GM19099 (cell line): ENCODE measurements around the gene CAPG.

ENCODE experiments used
- POLR2A ChIP-seq: IDR thresholded peaks from 3 replicates; pipeline ENCODE4 v1.6.1; 2011; ENCODE audit warnings: low read depth; ENCODE audit not compliant: insufficient read length; ENCODE audit errors: extremely low read depth

Gene CAPG

DNA sequence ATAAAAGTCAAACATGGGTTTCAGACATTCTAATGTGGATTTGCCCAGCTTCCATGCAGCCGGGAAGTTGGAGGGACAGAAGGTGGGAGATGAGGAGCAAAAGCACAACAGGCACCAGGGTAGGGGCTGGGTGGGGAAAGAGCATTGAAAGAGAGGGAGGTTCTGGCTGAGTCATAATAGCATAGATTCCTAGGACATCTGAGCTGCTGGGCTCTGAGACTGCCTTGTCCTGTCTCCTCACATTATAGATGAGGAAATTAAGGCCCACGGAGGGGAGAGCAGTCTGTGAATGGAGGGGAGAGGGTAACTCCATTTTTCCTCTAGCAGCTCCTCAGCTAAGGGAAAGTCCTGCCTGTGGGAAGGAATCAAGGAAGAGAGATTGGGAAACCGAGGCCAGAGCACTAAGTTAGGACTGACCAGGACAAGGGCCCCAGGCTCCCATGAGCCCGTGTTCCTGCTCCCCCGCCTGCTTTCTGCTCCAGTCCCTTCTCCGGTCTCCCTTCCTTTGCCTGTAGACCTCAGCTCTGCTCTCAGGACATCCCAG lies 34.5 kb upstream of the CAPG start:
- no peak for TF ChIP-seq POLR2A

DNA sequence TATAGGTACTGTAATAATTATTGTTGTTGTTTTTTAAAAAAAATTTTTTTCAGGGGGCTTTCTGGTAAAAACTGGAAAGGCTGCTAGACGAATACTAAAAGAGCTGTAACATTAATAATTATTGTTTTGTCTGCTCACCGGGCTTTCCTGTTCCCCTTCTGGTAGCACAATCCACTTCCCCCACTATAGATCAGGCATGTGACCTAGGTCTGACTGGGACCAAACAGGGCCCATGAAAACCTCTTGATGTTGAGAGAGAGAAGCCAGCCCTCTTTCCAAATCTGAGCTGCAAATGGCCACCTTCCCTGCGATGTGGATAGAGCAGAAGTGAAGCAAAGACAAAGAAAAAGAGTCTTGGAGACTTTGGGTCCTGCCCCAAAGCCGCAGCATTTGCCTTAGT lies 31.7 kb upstream of the CAPG start:
- TF ChIP-seq POLR2A: no peak

DNA sequence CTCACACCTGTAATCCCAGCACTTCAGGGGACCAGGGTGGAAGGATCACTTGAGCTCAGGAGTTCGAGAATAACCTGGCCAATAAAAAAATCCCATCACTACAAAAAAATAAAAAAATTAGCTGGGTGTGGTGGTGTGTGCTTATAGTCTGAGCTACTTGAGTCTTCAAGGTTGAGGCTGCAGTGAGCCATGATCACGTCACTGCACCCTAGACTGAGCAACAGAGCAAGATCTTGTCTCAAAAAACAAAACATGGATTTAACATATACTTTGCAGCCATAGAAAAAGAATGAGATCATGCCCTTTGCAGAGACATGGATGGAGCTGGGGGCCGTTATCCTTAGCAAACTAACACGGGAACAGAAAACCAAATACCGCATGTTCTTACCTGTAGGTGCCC lies 30.6 kb upstream of the CAPG start:
- TF ChIP-seq POLR2A: no peak

DNA sequence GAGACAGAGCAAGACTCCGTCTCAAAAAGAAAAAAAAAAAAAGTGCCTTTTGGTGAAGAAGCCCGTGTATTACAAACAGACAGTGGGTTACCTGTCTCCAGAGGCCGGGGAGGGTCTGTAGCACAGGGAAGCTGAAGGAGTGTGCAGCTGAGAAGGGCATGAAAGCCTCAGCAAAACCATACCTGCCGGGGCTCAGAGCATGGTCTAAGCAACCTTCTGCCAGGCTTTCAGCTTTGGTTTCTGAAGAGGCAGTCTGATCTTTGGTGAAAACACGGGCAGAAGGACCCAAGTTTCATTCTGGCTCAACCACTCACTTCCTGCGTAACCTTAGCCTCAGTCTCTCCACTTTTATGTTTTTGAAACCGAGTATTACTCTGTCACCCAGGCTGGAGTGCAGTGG lies 29.8 kb upstream of the CAPG start:
- TF ChIP-seq POLR2A: no peak

DNA sequence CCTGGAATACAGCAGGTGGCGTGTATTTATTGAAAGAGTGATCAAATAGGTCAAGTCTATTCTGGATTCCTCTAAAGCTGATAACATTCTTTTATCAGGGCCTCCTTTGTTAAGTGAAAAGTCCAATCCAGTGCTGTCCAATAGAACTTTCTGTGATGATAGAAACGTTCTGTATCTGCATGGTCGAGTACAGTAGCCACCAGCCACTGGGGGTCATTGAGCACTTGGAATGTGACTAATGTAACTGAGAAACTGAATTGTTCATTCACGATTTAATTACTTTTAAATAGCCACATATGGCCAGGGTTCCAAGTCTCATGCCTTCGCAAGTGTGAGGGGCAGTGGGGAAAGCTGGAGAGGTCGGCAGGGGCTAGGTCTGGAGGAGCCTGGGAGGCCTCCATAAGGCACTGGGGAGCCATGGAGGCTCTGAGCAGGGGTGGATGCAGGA lies 28.9 kb upstream of the CAPG start:
- TF ChIP-seq POLR2A: no peak

DNA sequence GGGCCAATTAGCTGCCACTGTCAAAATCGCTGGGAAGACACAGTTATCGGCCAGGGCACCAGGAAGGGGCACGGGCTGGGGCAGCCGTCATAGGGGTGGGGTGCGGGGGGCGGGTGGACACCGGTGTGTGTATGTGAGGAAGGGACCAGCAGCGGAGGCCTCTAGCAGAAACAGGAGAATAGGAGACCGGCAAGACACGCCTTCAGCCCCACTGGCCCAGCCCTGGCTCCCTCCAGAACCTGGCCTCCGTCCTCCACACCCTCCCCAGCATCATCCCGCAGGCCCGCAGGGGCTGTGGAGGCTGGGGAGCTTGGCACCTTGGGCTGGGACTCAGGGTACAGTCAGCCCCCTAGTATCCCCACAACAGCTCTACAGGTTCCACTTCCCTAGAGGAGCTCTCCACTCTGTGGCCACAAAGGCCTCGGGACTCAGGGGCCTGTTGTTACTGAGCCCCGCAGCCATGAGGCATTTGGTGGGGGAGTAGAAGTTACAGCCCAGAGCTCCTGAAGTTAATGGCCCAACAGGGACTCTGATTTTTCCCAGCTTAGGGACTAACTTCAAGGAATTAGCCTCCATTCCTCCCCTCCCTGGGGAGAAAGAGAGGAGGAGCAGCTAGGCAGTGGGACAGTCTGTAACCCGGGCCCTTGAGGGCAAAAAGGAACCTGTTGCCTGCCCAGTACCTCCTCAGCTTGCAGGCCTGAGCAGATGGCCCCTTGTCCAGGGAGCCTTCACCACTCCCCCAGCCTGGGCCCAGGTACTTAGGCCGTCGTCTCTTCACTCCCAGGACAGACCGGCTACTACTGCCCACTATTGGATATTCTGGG lies 28.2 kb upstream of the CAPG start:
- TF ChIP-seq POLR2A: no peak

DNA sequence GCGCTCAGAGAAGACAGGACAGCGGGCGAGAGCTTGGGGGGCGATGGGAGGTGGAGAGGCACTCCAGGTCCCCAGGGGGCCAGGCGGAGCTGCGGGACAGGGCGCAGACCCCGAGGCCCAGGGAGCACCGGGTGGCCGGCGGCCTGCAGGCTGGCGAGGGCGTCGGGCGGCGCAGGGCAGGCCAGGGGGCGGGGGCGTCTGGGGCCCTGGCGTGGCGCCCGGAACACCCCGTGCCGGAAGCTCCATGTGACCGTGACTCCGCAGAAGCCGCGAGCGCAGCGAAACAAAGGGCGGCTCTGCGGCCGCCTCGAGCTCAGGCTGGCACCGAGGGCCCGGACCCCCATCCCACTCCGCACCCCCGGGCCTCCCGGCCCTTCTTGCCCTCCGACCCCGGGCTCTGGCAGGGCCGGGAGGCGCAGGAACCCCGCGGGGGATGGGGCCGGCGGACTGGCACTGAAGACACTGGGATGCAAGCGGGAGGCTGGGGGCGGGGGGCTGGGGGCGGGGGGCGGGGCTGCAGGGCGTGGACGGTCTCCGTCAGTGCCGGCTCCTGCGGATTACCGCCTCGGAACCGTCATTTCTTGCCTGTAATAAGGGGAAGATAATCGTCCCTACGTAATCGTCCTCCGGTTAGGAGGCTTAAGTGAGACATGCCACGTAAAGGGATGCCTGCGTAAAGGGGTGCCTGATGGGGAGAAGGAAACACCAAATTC lies 27.5 kb upstream of the CAPG start:
- peak; percentile 78 for TF ChIP-seq POLR2A

DNA sequence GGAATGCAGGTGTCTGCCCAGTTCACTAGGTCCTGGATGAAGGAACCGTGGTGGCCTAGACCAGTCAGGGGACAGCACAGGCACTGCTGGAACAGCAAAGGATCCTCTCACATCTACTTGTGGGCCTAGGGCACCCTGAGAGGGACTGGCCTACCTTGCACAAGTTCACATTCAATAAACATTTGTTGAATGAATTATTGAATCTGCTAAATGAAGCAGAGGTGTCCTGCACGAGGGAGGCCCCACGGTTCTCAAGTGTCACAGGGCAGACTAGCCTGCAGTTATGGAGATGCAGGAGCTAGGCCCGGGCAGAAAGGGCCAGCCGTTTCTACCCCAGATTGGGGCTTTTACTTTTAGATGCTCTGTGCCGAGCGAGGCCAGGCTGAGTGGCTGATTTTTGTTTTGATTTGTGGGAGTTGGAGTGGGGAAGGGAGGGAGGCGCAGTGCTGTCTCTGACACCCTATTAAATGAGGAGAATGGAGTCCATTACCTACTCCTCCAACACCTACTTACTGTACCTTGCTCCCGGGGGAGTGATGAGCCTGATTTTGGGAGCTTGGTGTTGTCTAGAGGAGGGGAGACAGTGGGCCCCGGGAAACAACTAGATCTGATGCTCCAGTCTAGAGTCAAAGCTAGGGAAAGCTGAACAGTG lies 26.8 kb upstream of the CAPG start:
- no peak for TF ChIP-seq POLR2A

DNA sequence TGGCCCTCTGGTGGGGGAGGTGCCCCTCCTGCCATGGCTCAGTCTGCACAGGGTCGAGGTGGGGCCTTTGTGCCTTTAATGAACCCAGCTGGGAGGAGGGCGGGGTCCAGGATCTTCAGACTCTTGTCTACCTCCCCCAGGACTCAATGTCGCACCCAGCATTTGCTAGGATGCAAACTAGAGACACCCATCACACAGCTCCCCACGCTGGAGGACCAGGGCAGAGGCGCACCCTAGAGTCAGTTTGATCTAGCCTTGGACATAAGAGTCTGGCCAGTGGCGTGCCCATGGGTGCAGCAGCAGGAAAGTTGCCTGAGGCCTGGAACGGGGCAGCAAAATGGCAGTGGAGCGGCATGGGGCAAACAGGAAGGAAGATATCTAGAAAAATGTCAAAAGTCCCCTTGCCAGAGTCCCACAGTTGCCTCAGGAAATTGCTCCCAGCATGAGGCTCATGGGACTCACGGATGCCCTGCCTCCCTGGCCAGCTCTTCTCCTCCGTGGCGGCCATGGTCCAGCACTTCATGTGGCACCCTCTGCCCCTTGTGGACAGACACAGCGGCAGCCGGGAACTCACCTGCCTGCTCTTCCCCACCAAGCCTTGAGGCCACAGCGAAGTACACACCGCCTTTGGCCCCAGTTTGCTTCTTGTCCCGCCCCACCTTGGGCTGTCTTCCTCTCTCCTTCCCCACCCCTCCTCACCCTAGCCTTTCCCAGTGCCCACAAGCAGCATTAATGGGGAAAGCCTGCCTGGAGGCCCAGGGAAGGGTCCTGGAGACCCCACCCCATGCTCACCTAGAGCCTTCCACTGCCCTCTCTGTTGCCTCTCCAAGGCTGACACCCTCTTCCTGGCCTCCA lies 26.0 kb upstream of the CAPG start:
- TF ChIP-seq POLR2A: no peak

DNA sequence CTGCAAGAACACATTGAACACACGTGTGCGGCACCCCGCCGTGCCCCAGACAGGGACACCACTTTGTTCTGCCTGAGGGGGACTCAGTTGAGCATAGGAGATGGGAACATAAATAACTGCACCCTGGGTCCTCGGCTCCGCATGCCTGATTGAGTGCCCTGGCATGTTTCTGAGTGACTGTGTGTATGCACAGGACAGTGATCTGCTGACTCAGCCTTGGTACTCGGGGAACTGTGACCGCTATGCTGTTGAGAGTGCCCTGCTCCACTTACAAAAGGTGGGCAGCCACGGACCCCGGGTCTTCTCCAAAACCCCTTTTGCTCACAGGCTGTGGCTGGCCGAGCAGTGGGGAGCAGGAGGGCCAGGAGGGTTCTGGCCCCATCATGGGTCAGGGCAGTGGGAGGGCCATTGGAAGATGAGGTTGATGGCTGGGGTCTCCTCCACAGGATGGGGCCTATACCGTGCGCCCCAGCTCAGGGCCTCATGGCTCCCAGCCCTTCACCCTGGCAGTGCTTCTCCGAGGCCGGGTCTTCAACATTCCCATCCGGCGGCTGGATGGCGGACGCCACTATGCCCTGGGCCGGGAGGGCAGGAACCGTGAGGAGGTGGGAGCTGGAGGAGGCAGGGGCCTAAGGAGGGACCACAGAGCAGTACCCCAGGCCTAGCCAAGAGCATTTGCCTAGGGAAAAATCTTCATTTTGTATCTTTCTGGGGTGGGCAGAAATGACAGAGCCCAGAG lies 25.2 kb upstream of the CAPG start:
- TF ChIP-seq POLR2A: no peak

DNA sequence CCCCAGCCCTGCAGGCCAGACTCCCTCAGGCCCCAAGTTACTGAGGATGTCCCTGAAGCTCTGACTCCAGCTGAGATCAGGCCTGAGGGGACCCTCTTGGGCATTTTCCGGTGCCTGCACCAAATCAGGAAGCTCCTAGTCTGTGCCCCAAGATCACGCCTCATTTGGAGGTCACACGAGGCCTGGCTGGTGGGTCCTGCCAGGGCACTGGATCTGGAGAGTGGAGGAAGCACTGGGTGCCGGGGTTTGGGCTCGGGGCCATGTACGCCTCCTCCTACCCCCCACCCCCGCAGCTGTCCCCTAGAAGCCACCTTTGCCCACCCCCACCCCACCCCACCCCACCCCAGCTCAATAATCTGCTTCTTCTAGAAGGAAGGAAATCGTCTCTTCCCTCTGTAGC lies 24.5 kb upstream of the CAPG start:
- TF ChIP-seq POLR2A: no peak

DNA sequence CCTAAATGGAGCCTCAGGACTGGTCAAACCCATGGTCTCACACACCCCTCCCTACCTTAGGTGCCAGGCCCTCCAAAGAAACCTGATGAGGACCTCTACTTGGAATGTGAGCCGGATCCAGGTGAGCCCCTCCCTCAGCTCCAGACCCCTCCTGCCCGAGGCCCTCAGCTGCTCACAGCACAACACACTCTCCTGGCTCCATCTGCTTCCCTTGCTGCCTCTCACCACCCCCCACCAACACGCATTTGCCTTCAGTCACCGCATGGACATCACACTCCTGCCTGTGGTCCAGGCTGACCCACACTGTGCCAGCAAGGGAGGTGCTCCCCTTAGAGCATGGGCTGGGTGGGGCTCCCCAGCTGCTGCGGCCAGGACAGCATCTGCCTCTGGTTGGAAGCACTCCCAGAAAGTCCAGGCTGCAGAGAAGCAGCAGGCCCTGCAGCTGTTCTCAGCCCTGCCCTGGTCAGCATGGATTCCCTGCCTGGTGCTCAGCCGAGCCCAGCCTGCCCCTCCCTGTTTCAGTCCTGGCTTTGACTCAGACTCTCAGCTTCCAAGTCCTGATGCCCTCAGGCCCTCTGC lies 23.4 kb upstream of the CAPG start:
- TF ChIP-seq POLR2A: no peak

DNA sequence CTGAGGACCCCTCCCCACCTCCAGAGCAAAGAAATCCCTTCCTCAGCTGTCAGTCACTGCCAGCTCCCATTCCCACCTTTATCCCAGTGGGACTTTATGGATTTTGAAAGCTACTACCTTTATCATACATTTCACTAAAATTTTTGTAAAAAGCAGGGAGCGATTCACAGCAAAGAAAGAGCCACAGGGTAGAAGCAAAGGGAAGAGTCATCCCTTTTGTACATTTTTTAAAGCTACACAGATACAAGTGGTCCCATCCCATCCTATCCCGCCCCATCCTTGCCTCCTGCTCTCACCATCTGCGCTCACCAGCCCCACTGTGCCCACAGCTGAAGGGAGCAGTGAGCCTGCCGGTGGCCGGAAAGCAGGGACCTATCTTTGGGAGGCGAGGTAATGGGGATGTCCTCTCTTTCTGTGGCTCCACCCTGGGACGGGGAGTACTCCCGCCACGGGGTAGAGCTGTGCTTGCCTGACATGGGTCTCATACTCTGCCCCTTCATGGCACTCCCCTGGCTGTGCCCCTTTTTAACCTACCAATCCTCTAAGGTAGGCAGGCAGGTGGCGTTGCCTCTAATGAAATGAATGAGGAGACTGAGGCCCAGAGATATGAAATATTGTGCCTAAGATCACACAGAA lies 21.5 kb upstream of the CAPG start:
- TF ChIP-seq POLR2A: no peak

DNA sequence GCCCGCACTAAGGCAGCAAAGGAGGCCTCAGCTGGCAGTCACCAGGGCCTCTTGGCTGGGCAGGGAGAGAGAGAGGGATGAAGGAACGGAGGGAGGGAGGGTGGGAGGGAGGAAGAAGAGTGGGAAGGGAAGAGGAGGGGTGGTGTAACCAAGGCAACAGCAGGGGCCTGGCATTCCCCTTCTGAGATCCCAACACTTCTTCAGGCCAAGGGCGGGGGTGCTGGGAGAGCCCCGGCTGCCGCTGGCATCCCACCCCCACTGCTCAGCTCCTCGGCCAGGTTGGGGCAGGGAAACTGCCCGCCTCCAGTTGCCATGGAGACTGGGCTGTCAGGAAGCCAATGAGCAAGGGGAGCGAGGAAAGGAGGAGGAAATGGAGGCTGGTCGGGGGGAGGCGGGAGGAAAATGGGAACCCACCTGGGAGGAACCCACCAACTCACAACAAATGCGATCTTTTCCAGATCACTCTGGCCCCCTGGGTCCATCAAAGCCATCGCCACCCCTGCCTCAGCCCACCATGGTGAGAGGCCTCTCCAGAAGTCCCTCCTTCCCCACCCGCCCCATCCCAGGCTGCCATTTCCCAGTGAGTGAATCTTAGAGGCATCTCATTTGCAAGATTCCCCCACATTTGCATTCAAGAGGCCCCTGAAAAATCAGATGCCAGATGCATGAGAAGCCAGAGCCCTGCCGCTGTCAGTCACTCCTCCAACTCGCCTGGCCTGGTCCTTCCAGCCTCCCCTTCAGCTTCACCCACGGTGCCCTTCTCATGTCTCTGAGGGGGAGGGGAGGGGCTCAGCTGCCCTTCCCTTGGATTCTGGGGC lies 20.8 kb upstream of the CAPG start:
- no peak for TF ChIP-seq POLR2A
